HG03520 (cell line): ENCODE data around the gene CDH4.

ENCODE experiments used
- ATAC-seq: cut with Tn5 transposase; IDR thresholded peaks from one replicate; pipeline ENCODE4 v1.9.1; 2021; ENCODE audit warnings: mild to moderate bottlenecking, moderate library complexity; ENCODE audit not compliant: unreplicated experiment

The CDH4 gene

DNA sequence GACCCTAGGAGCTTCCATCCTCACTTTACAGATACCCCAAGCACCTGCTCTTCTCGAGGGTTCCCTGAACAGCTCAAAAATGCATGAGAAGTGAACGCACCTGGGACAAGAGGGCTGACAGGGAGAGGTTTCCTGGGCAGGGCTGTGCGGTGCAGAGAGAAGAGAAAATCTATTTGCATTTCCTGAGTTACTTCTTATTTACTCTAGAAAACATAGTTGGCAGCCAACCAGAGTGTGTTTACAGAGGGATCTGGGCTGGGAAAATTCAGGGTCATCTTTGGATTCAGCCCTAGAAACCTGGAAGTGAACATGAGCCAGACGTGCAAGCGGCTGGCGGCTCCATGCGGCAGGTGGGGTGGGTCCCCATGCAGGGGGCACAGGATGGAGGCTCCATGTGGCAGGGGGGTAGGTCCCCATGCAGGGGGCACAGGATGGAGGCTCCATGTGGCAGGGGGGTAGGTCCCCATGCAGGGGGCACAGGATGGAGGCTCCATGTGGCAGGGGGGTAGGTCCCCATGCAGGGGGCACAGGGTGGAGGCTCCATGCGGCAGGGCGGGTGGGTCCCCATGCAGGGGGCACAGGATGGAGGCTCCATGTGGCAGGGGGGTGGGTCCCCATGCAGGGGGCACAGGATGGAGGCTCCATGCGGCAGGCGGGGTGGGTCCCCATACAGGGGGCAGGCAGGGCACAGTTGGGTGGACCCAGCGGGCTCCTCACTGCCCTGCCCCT, 471.6 kb downstream of the CDH4 start:
- no peak for ATAC-seq

GRCh38 chr20:61724376-61724775, 472.3 kb downstream of the CDH4 start:
- ATAC-seq: no peak

DNA sequence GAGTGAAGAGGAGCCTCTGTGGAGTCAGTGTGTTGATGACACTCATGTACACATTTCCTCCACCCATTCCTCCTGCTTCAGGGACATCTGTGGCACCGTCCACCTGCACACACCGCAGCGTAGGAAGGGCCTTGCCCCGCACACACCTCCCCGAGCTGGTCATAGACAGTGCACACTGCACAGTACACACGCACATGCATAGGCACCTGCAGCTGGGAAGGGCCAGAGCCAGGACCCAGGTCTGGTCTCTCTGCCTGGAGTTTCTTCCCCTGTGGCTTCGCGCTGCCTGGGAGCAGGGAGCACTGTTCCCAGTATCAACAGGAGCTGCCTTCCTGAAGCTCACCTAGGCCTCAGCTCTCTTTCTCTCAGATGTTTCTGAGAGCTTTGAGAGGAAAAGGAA, 473.1 kb downstream of the CDH4 start:
- ATAC-seq: no peak

DNA sequence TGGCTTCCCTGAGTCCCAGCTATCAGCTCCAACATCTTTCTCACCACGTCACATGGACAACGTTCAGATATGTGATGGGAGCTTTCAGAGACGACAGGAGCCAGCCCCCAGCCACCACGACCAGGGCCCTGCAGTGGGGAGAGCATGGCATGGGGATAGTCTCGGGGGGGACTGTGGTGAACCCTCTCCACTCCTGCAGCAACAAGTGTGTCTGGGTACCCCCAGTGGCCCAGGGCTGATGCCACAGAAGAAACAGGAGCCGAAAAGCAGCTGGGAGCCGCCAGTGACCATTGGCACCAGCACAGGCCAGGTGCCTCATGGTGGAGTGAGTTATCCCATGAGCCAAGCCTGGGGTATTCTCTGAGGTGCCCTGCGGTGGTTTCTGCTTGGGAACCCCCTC, 473.9 kb downstream of the CDH4 start:
- no peak for ATAC-seq

DNA sequence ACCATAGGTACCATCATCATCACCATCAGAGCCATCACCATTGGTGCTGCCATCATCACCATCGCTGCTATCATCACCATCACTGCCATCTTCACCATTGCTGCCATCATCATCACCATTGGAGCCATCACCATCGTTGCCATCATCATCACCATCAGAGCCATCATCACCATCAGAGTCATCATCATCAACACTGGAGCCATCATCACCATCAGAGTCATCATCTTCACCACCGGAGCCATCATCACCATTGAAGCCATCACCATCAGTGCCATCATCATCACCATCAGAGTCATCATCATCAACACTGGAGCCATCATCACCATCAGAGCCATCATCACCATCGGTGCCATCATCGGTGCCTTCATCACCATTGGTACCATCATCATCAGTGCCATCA, 474.9 kb downstream of the CDH4 start:
- ATAC-seq: no peak

GRCh38 chr20:61727761-61728160, 475.7 kb downstream of the CDH4 start:
- no peak for ATAC-seq

- ATAC-seq: no peak
Measured at GRCh38 chr20:61728326-61728725, 476.3 kb downstream of the CDH4 start.

GRCh38 chr20:61728786-61729770, 477.0 kb downstream of the CDH4 start:
- no peak for ATAC-seq

DNA sequence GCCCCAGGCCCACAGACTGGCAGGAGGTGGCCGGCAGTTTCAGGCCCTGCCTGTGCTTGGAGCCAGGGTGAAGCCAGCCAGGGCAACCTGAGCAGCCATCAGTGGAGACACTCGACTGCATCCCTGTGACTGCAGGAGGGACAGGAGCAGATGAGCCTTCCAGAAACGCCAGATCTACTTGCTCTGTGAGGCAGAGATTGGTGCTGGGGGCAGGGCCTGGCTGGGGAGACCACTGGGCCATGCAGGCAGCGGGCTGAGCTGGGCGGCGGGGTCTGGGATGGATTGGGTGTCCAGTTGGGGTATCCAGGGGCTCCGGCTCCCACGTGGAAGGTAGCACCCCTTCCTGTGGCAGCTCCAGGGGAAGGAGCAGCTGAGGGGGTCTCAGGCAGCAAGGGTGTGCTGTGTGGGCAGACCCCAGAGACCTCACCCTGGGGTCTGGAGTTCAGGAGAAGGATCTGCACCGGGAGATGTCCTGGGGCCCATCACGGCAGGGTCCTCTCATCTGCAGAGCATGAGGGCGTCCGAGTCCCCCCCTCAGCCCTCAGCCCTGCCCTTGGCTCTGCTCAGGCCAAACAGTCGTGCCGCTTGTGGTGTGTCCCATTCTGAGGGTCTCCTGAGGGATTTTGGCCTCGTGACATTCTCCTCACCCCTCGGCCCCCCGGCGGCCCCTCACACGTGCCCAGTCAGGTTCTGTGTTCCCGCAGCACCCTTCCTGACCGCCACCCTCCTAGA, 478.7 kb downstream of the CDH4 start:
- ATAC-seq: no peak

DNA sequence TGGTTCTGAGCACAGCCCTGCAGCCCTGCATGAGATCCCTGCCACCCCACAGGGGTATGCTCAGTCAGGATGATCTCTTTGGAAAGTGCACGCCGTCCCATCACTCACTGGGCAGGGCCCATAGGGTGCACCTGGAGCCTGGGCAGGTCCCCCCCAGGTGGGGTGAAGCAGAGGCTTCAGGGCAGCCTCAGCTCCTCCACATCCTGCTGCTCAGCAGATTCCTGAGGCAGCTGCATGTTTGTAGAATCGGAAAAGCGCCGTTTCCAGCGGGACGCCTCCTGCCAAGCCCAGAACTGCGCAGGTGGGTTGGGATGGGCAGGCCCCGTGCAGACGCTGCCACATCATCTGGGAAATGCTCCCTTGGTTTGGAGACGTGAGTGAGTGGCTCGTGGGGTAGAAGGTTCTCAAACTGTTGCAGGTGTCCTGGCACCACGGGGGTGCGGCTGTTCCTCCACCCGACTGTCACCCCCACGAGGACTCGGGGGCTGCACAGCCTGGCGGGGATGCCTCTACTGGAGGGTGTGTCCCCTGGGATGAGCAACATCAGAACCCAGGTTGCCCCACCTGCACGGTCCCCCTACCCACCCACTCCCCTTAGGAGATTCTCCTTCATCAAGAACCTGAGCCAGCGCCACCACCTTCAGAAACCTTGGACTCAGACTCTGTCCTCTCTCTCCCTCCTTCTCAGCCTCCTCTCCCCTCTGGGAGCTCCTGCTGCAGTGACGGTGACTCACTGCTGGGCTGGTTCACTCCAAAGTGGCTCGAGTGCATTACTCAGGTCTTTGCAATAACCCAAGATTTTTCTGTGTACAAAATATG, 479.5 kb downstream of the CDH4 start:
- ATAC-seq: no peak

DNA sequence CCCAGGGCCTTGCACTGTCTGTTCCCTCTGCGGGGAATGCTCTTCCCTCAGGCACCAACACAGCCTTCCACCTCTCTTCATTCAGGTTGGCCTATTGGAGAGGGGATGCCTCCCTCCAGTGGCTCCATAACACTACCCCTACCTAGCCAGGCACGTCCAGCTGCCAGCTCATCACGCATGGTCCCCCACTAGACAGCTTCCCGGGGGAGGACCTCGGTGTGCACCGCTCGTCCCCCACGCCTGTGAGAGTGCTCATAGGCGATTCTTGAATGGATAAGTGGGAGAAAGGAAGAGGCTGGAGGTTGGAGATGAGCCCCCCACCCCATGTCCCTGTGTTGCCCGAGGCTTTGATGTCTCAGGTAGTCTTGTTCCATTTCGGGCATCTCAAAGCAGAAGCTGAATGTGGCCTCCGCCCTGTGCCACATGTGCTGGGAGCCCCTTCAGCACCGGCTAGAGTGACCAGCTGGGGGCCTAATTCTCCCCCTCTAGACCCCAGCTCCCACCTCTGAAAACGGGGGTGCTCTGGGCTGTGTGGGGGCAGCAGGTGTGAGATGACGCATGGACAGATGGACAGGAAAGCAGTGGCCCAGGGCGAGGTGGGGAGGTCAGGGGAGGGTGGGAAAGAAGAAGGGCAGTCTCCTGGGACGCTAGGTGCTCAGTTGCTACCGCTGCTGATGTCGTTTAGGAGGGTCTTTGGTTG, 480.6 kb downstream of the CDH4 start:
- ATAC-seq: no peak

DNA sequence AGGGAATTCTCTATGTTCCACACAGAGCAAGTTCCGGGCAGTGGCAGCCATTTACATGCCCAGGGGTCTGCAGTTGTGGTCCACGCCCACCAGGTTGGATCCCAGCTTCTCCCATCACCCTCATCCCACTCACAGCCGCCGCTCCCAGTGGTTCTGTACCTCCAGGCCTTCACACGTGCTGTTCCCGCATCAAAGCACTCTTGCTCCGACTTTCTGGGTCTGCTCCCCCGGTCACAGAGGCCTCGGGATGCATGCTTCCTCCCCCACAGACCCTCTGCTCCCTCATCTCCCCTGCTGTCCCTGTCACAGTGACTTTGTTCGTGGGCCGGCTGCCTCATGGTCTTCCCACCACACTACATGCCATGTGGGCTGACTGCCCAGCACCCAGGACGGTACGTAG, 481.2 kb downstream of the CDH4 start:
- no peak for ATAC-seq

- no peak for ATAC-seq
Measured at GRCh38 chr20:61733891-61734732, 482.1 kb downstream of the CDH4 start.

DNA sequence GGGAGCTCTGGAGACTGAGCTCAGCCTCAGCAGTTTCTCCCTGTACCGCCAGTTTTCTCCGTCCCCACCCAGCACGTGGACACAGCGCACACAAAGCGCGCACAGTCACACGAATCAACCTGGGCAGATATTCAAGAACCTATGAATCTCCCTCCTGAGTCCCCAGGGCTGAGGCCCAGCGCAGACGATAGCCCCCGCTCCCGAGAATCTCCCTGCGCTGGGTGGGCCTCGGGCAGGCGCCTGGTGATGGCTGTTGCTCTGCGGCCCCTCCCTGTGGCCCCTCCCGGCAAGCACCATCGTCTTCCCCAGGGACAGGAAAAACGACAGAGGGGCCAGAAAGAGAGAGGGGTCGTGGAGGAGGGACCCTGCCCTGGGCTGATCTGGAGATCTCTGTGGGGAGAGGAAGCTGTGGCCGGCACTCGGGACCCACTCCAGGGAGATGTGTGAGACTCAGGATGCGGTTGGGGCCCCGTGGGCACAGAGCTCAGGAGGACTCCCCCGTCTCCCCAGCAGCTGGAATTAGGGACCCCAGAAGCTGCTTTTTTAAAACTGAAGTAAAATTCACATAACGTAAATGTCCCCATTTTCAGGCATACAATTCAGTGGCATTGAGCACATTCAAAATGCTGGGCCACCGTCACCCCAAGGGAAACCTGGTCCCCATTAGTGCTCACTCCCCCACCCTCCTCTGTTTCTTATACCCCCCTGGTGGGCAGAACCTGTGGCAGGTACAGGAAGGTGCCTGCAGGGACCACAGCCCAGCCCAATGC, 482.9 kb downstream of the CDH4 start:
- no peak for ATAC-seq

- no peak for ATAC-seq
Measured at GRCh38 chr20:61735503-61735785, 483.4 kb downstream of the CDH4 start.

DNA sequence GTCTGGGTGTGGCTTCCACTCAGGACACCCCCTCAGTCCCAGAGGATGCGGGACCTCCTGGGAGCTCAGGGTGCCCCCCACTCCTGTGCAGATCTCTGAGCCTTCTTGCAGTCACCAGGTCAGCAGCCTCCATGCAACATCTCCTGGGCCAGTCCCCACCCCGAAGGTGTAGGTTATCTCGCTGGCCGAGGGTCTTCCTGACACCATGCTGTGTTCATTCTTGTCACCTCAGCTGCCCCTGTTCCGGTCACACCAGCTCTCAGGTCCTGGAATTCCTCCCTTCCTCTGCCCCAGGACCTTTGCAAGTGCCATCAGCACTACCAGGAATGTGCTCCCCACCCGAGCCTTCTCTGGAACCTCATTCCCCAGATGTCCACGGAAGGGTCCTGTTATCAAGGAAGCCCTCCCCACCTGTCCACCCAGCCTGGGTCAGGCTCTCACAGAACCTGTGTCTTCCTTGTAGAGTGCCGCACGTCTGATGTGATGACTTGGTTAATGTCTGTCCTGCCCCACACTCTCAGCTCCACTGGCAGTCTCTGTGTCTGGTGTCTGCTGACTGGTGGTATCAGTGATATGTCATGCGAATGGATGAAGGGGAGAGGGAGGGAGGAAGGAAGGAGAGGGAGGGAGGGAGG, 484.1 kb downstream of the CDH4 start:
- ATAC-seq: no peak

- no peak for ATAC-seq
Measured at GRCh38 chr20:61736751-61737310, 484.8 kb downstream of the CDH4 start.

DNA sequence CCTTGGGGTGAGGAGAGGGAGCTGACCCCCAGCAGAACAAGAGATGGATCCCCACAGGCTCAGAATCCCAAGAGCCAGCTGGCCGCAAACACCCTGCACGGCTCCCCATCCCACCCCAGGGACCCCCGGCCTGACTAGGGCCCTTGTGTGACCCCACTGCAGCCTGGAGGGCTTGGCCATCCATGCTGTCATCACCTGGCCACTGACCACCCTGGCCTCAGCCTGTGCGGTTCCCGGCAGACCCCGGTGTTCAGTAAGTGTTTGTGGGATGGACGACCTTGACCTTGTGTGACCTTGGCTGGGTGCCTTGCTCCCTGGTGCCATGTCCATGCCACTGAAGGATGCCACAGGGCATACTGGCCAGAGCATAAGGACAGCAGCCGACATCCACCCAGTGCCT, 485.3 kb downstream of the CDH4 start:
- no peak for ATAC-seq
